ENCODE data around the gene MELTF.

- TF ChIP-seq POLR2A (IDR thresholded peaks at IDR 0.05) (no peak), CTCF (IDR thresholded peaks at IDR 0.05) (no peak)
Observed at GRCh38 chr3:197009532-197010019, 20.0 kb downstream of the MELTF start.

Measured in right lobe of liver (tissue), 4 donors.